OCI-M2 (cell line): ENCODE measurements around the gene SLC15A4.
"Not testable (repeated sequence)": the region's sequence is repeated elsewhere in the genome, so short reads cannot be mapped to it uniquely, and the experiment has no call there.

ENCODE experiments used
- DNase-seq: peaks from one replicate; lab custom pipeline; 2025; ENCODE audit not compliant: unreplicated experiment; lab: John Stamatoyannopoulos, UW

The SLC15A4 gene

GRCh38 chr12:128814411-128815261 lies 9.1 kb downstream of the SLC15A4 start:
- DNase-seq: no peak

- DNase-seq: no peak
These were observed 9.9 kb downstream of the SLC15A4 start for GRCh38 chr12:128813883-128814282.

- no peak for DNase-seq
These were observed 10.4 kb downstream of the SLC15A4 start for GRCh38 chr12:128813392-128813791.

GRCh38 chr12:128811806-128812205 lies 12.0 kb downstream of the SLC15A4 start:
- no peak for DNase-seq

- DNase-seq: no peak
These were observed 13.3 kb downstream of the SLC15A4 start for GRCh38 chr12:128810182-128811127.

- DNase-seq: no peak
These were observed 15.1 kb downstream of the SLC15A4 start for GRCh38 chr12:128808651-128809050.

- DNase-seq: no peak
These were observed 16.5 kb downstream of the SLC15A4 start for GRCh38 chr12:128807161-128807724.

GRCh38 chr12:128806573-128806972 lies 17.2 kb downstream of the SLC15A4 start:
- DNase-seq: no peak

- DNase-seq: not testable (repeated sequence)
These were observed 18.4 kb downstream of the SLC15A4 start for GRCh38 chr12:128805406-128805805.

- no peak for DNase-seq
These were observed 19.0 kb downstream of the SLC15A4 start for GRCh38 chr12:128804762-128805161.

GRCh38 chr12:128803788-128804187 lies 20.0 kb downstream of the SLC15A4 start:
- DNase-seq: no peak

- DNase-seq: no peak
These were observed 21.0 kb downstream of the SLC15A4 start for GRCh38 chr12:128802756-128803155.

- DNase-seq: no peak
These were observed 21.8 kb downstream of the SLC15A4 start for GRCh38 chr12:128801879-128802391.

- no peak for DNase-seq
These were observed 23.2 kb downstream of the SLC15A4 start for GRCh38 chr12:128800606-128801005.

- DNase-seq: no peak
These were observed 25.0 kb downstream of the SLC15A4 start for GRCh38 chr12:128798571-128799341.

GRCh38 chr12:128797119-128798118 lies 26.3 kb downstream of the SLC15A4 start:
- DNase-seq: no peak

GRCh38 chr12:128796439-128797118 lies 27.2 kb downstream of the SLC15A4 start:
- no peak for DNase-seq

GRCh38 chr12:128795530-128796361 lies 28.0 kb downstream of the SLC15A4 start:
- no peak for DNase-seq
